Activated naive CD4-positive, alpha-beta T cell (primary cell): ENCODE data around the gene ATP2B3.

Source experiments
- DNase-seq, 4 experiments: peaks; one replicate each; lab custom pipeline; 2025; lab: John Stamatoyannopoulos, UW

Gene ATP2B3

DNA sequence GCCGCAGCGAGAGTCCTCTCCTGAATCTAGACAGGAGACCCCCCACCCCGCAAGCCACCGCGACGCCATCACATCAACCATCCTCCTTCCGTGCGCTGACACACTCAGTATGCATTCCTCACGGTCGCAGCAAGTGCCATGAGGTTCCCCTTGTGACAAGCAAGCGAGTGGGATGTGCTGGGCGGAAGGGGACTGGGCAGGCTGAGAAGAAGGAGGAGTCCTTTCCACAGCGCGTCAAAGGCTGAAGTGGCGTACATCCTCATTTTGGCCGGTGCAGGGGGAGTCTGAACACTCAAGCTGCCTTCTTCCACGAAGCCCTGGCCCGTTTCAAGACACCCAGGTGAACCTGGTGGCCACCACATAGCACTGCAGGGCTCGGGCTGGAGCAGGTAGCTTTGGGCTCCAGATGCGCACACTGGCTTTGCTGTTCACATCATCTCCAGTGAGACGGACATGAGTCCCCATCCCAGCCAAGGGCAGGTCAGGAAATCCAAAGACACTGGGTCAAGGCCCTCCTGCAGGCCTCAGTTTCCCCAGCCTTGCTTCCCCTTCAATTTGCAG is 51.1 kb downstream of the ATP2B3 start:
- no peak for DNase-seq

GRCh38 chrX:153569475-153569874 is 52.0 kb downstream of the ATP2B3 start:
- no peak for DNase-seq

GRCh38 chrX:153571534-153571908 is 54.1 kb downstream of the ATP2B3 start:
- DNase-seq: no peak

- no peak for DNase-seq
These were observed 55.2 kb downstream of the ATP2B3 start for GRCh38 chrX:153572601-153573000.

DNA sequence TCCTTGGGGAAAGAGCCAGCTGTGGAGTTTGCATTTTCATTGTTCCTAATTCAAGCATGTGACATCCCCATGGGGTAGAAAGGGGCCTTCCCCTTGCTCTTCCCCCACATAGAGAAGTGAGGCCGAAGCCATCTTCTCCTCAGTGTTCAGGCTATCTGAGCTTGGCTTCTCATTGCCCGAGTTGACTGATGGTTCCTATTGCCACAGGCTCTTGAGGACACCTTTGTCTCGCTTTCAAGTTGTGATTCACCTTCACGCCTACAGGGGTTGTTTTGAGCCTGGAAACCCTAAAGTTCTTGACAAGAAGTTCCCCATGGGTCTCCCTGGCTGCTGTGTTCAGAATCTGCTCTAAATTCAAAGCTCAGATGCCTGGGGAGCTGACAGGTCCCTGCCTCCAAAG is 56.5 kb downstream of the ATP2B3 start:
- no peak for DNase-seq

GRCh38 chrX:153576239-153576870 is 58.9 kb downstream of the ATP2B3 start:
- no peak for DNase-seq

GRCh38 chrX:153576961-153577360 is 59.5 kb downstream of the ATP2B3 start:
- no peak for DNase-seq

DNA sequence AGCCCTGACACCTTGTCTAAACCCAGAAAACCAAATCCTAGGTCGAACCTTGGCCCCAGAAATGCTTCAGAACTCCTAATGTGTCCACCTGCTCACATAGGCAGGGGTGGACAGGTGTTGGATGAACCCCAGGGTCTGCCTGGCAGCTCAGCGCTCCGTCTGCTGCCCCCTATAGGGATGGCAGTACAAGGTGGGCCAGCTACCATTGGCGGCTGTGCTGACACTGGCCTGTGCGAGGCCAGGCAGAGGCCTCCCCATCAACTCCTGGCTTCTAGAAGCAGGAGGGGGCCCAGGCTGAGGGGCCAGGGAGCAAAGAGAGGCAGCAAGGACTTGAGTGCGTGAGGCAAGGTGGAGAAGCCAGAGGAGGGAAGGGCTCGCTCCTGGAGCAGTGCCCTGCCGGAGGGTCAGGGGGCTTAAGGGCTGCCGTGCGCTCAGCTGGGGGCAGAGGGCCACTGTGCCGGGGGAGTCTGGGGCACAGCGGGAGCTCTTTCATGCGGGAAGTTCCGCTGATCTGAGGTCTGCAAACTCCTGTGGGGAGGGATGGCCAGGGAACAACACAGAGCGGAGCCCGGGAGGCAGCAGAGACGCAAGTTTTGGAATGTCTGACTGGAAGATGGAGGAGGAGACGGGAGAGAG is 60.9 kb downstream of the ATP2B3 start:
- DNase-seq: no peak

DNA sequence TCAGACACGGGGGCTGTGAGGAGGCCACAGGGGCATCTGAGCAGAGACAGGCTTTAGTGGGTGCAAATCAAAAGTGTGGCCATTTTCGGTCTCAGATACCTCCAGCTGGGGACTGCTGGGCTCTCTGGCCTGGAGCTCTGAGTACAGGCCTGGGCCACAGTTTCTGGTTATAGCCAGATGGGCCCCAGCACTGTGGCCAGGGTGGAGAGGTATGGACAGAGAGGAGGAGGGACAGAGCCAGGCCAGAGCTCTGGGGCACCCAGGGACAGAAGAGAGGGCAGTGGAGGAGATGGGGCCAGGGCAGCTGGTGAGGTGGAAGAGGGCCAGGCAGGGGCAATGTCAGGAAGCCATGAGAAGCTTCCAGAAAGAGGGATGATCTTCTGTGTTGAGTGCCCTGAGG is 61.4 kb downstream of the ATP2B3 start:
- DNase-seq: no peak

DNA sequence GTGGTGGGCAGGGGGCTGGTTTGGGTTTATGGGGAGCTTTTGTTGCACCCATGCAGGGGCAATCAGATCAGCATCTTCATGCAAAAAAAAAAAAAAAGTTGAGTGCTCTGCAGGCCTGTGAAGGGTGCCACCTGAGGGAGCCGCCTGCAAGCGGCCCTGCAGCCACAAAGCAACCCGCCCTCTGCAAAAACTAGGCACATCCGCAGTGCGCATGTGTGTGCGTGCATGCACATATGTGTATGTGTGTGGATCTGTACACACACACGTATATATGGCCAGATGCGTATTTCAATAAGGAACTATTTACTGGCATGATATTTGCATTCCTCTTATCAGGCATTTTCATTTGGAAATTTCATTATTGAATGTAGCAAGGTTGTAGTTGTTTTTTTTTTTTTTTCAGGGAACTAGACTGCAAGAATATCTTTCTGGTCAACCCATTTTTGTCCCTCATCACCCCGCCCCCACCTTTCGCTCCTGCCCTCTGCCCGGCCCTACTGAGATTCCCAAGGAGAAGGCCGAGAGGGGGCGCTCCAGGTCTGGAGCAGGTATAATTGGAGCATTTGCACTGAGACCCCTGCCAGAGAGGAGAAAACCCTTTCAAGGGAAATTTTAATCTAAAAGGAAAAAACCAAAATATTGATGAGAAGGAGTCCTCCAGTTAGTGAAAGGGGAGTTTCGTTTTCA is 63.4 kb downstream of the ATP2B3 start:
- DNase-seq: no peak

DNA sequence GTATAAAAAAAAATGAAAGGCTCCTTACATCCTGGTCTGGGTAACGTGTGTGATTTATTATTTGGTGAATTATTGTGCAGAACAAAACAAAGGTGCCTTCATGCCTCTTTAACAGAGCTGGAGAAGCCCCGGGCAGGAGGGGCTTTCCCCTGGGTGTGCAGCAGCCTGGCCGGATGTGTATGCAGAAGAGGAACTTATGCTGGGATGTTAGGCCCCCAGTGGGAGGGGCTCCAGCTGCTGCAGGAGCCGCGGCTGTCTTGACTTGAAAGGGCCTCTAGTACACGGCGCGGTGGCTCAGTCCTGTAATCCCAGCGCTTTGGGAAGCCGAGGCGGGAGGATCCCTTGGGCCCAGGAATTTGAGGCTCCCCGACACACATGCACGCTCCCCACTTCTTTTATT is 65.5 kb downstream of the ATP2B3 start:
- peak in 2 of 4 experiments; percentile 22 to 44 for DNase-seq

DNA sequence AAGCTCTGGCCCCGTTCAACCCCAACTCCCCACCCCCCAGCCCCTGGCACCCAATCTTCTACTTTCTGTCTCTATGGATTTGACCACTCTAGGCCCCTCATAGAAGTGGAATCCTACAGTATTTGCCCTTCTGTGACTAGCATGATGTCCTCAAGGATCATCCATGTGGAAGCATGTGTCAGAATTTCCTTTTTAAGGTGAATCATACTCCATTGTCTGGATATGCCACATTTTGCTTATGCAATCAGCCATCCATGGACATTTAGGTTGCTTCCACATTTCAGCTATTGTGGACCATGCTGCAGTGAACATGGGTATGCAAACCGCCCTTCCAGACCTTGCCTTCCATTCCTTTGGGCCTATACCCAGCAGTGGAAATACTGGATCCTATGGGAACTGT is 66.0 kb downstream of the ATP2B3 start:
- DNase-seq: no peak

DNA sequence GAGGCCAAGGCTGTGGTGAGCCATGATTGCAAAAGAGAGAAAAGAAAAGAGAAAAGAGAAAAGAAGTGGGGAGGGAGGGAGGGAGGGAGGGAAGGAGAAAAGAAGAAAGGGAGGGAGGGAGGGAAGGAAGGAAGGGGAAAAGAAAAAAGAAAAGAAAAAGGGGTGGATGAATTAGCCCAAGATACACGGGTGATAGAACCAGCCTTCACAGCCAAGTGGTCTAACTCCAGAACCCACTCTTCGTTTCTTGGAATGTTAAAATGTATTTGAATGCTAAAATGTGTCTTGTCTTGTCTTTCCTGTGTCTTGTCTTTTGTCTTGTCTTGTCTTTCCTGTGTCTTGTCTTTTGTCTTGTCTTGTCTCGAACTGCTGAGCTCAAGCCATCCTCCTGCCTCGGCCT is 68.4 kb downstream of the ATP2B3 start:
- no peak for DNase-seq

- no peak for DNase-seq
These were observed 69.9 kb downstream of the ATP2B3 start for GRCh38 chrX:153587342-153587741.

DNA sequence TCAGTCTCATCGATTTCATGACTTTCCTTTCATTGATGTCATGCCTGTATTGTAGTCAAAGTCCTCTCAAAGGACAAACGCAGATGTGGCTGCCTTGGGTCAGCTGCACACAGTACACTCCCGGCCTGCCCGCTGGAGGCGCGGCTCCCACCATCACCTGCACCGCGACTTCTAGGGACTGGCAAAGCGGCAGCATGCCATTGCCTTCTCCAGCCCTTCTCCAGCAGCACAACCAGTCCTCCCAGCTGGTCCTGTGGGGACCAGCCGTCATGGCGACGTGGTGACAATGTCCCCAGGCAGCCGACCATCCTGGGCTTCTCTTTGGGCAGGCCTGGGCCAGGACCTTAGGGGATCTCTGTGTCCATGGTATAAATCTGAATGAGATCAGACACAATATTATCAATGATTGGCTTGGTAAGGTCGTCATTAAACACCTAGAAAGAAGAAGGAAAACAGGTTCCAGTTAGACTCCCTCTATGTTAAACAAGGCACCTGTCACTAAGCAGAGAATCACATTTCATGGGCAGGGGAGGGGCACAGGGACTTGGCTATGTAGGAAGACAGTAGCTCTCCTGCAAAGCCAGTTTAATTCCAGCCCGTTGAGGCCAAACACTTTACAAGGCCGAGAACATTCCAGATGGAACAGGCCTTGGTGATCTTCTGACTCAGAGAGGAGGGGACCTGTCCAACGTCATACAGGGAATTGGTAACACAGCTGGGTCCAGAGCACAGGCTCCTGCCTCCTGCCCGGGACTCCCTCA is 70.8 kb downstream of the ATP2B3 start:
- no peak for DNase-seq

DNA sequence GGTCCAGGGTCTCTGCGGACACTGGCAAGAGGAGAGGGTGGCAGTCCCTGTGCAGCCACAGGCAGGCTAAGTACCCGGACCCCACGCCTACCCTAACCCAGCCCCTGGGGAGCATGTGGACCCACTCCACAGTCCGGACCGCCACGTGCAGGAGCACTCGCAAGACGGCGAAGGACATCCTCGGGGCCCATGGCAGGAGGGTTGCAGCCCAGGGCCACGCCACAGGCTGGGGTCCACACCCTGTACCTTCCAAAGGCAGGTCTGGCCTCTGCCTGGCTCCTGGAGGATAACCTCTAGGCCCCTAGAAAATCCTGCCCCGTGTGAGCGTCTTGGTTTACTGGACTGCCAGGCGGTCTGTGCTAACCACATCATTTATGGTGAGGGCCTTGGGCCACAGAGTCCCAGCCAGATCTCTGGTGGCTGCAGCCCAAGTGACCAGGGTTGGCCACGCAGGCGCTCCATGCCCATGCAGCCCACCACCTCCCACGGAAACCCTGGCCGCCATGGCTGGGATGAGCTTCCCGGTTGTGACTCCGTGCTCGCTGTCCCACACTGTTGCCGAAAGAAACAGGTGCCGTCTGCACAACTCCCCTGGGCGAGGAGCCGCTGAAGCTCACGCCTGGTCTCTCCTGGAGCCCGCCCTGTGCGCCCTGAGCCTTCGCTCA is 71.5 kb downstream of the ATP2B3 start:
- no peak for DNase-seq

GRCh38 chrX:153590961-153591956 is 73.8 kb downstream of the ATP2B3 start:
- DNase-seq: no peak

GRCh38 chrX:153592091-153592833 is 74.8 kb downstream of the ATP2B3 start:
- DNase-seq: no peak

DNA sequence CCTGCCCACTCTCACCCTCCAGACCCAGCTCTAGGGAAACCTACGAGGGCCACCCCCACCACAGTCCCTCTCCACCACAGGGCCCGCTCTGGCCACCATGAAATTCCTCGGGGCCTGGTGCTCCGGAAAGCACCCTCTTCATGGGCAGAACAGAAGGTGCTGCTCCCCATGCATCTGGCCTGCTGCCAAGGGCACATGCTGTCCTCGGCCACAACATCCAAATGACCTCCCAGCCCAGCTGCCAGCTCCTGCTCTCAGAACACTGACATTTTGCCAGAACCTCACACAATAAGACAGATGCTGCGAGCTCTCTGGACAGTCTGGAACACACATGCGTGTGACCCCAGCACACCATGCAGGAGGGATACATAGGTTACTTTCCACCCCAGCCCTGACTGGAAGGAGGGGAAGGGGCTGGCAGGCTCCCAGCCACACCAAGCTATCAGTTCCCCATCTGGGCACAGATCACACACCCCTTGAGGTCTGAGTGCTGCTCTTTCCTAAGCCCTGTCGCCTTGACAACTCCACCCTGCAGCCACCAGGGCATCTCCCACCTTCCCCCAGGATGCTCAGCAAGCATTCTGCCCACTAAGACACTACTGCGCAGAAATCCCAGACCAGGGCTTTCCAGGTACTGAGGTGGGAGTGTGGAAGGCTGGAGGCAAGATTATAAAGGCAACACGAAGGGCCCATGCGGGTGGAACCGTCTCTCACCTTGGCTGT is 75.7 kb downstream of the ATP2B3 start:
- DNase-seq: no peak
